GM18526 (cell line): ENCODE results near the gene SUN2.

Source experiments
- POLR2A ChIP-seq: IDR thresholded peaks from 3 replicates; pipeline ENCODE4 v1.6.1; 2011; ENCODE audit not compliant: insufficient read length; ENCODE audit errors: extremely low read depth

SUN2 gene

DNA sequence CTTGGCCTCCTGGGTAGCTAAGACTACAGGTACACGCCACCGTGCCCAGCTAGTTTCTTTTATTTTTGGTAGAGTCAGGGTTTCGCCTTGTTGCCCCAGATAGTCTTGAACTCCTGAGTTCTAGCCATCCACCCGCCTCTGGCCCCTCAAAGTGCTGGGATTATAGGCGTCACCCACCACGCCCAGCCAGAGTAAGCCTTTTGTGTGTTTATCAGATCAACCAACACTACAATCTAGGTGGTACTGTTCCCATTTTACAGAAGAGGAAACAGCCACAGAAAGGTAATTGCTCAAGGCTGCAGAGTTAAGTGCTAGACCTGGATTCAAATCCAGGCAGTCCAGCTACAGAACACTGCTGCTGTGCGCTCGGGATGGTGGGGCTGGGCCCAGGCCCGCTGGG, 70.9 kb downstream of the SUN2 start:
- no peak for TF ChIP-seq POLR2A
